ENCODE data around the gene EHD1.

EHD1 gene

GRCh38 chr11:64841592-64842365 lies 36.6 kb downstream of the EHD1 start:
- DNase-seq, result no peak

GRCh38 chr11:64839887-64840782 lies 38.3 kb downstream of the EHD1 start:
- no peak for DNase-seq

- DNase-seq, result no peak
Measured at GRCh38 chr11:64839335-64839734, 39.1 kb downstream of the EHD1 start.

- no peak for DNase-seq
Measured at GRCh38 chr11:64838600-64839334, 39.7 kb downstream of the EHD1 start.

- DNase-seq, result no peak
Measured at GRCh38 chr11:64837887-64838351, 40.5 kb downstream of the EHD1 start.

- no peak for DNase-seq
Measured at GRCh38 chr11:64836448-64837072, 41.9 kb downstream of the EHD1 start.

GRCh38 chr11:64835616-64836447 lies 42.6 kb downstream of the EHD1 start:
- no peak for DNase-seq

- no peak for DNase-seq
Measured at GRCh38 chr11:64834723-64835615, 43.5 kb downstream of the EHD1 start.

- DNase-seq, result no peak
Measured at GRCh38 chr11:64834031-64834722, 44.2 kb downstream of the EHD1 start.

- no peak for DNase-seq
Measured at GRCh38 chr11:64833509-64833908, 44.9 kb downstream of the EHD1 start.

- DNase-seq, result no peak
Measured at GRCh38 chr11:64833198-64833502, 45.3 kb downstream of the EHD1 start.

GRCh38 chr11:64832467-64833197 lies 45.8 kb downstream of the EHD1 start:
- no peak for DNase-seq

GRCh38 chr11:64831411-64831891 lies 47.0 kb downstream of the EHD1 start:
- DNase-seq, result no peak

GRCh38 chr11:64829536-64830251 lies 48.7 kb downstream of the EHD1 start:
- no peak for DNase-seq

- no peak for DNase-seq
Measured at GRCh38 chr11:64827451-64827839, 51.0 kb downstream of the EHD1 start.

GRCh38 chr11:64826578-64827450 lies 51.6 kb downstream of the EHD1 start:
- DNase-seq, result no peak

- no peak for DNase-seq
Measured at GRCh38 chr11:64826062-64826461, 52.4 kb downstream of the EHD1 start.

All from inflammatory macrophage treated with lipopolysaccharide for 1 hour (primary cell).